ENCODE data around the gene DRD2.

DRD2 gene

DNA sequence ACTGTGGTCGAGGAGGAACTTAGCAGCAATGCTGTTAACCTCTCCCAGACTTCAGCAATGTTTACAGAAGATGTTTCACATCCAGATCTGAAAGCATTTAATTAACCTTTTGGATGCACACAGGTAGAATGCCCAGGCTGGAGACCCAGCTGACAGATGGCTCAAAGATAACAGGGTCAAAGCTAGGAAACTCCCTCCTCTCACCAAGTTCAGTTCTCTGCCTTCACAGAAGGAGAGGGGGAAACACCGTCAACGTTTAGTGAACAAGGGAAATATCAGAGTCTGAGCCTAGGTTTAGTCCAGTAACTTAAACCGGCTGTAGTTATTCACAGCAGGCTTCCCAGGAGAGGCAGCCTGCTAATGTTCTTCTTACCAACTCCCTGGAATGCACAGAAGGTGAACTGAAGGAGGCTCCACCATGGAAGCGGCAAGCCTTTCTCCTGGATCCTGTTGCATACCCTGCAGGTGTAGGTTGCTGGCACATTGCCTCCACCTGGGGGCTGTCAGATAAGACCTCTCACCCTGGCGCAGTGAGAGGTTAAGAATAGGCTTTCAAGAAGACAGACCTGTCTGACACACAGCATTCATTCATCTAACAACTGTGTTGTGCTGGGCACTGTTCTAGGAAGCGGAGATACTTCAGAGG is 111.1 kb downstream of the DRD2 start:
- no peak for DNase-seq

DNA sequence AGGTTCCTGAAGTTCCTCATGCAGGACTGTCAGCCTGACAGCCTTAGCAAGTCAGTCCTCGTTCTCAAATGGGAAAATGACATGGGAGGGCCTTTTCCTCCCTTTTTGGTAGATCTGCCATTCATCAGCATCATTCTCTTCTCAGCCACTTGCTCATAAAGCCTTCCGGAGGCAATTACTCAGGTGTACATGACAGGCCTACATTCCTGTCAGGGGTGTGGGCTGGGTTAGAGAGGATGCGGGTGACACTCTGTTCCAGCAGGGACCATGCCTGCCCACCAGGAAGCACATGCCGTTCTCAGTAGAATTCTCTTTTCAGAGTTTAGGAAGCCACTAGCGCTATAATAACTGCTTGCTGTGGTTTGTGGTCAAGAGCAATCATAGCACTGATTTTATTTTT is 111.8 kb downstream of the DRD2 start:
- DNase-seq = no peak

All from NCI-H524 (cell line).